IPS-15b (cell line): Measurements from ENCODE around the gene RBM47.
"Not testable (repeated sequence)": the region's sequence is repeated elsewhere in the genome, so short reads cannot be mapped to it uniquely, and the experiment has no call there.

Source experiments
- H3K27me3 ChIP-seq: one replicate; pipeline ENCODE4 v1.6.1; 2013; ENCODE audit warnings: low read length; ENCODE audit not compliant: control insufficient read depth, insufficient read depth
- H3K36me3 ChIP-seq: one replicate; pipeline ENCODE4 v1.6.1; 2013; ENCODE audit warnings: low read length; ENCODE audit not compliant: control insufficient read depth, insufficient read depth
- H3K4me1 ChIP-seq: one replicate; pipeline ENCODE4 v1.6.1; 2013; ENCODE audit warnings: mild to moderate bottlenecking, low read length; ENCODE audit not compliant: control insufficient read depth, insufficient read depth
- H3K4me3 ChIP-seq: one replicate; pipeline ENCODE4 v1.5.1; 2013; ENCODE audit warnings: low read depth, low read length
- H3K9ac ChIP-seq: one replicate; pipeline ENCODE4 v1.6.1; 2013; ENCODE audit warnings: low read depth, mild to moderate bottlenecking, low read length
- H3K9me3 ChIP-seq: one replicate; pipeline ENCODE4 v1.6.1; 2013; ENCODE audit warnings: mild to moderate bottlenecking, low read length; ENCODE audit not compliant: control insufficient read depth, insufficient read depth

The RBM47 gene

GRCh38 chr4:40571208-40571607, 58.5 kb downstream of the RBM47 start:
- no peak overlapping the region for H3K4me3 ChIP-seq
- no peaks in the 10 kb centered on the region for H3K36me3 ChIP-seq
- H3K9ac ChIP-seq: no peak overlapping the region
- no peaks in the 10 kb centered on the region for H3K4me1 ChIP-seq
- H3K9me3 ChIP-seq: no peaks in the 10 kb centered on the region
- no peaks in the 10 kb centered on the region for H3K27me3 ChIP-seq

DNA sequence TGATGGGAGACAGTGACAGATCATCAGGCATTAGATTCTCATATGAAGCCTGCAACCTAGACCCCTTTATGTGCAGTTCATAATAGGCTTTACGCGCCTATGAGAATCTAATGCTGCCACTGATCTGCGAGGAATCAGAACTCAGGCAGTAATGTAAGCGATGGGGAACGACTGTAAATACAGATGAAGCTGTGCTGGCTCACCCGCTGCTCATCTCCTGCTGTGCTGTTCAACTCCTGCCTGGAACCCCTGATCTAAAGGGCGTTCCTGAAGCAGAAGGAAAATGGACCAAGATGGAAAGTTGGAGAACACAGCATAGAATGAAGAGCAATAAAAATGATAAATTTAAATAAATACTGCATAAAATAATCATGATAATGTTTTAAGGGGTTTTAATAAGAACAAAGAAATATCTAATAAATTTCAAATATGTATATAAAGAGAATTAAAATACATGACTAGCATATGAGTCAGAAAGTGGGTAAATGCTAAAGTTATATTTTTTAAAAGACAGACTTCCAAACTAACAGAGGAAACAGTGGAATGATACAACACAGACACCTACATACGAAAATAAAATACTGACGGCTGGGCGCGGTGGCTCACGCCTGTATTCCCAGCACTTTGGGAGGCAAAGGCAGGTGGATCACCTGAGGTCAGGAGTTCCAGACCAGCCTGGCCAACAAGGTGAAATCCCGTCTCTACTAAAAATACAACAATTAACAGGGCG, 59.2 kb downstream of the RBM47 start:
- Histone ChIP-seq H3K27me3 (no peaks in the 10 kb centered on the region), H3K4me1 (no peaks in the 10 kb centered on the region), H3K36me3 (no peaks in the 10 kb centered on the region), H3K9ac (no peak overlapping the region), H3K9me3 (no peaks in the 10 kb centered on the region), H3K4me3 (no peak overlapping the region)

- Histone ChIP-seq H3K4me1 (no peaks in the 10 kb centered on the region), H3K36me3 (no peaks in the 10 kb centered on the region), H3K9ac (no peak overlapping the region), H3K27me3 (no peaks in the 10 kb centered on the region), H3K4me3 (no peak overlapping the region), H3K9me3 (no peaks in the 10 kb centered on the region)
Observed at GRCh38 chr4:40564815-40565483, 64.7 kb downstream of the RBM47 start.

GRCh38 chr4:40564004-40564403, 65.7 kb downstream of the RBM47 start:
- no peaks in the 10 kb centered on the region for H3K36me3 ChIP-seq
- no peak overlapping the region for H3K4me3 ChIP-seq
- H3K9ac ChIP-seq: no peak overlapping the region
- no peaks in the 10 kb centered on the region for H3K27me3 ChIP-seq
- no peaks in the 10 kb centered on the region for H3K9me3 ChIP-seq
- H3K4me1 ChIP-seq: no peaks in the 10 kb centered on the region

- Histone ChIP-seq H3K36me3 (no peaks in the 10 kb centered on the region), H3K4me1 (no peaks in the 10 kb centered on the region), H3K4me3 (no peak overlapping the region), H3K27me3 (no peaks in the 10 kb centered on the region), H3K9me3 (no peaks in the 10 kb centered on the region), H3K9ac (no peak overlapping the region)
Observed at GRCh38 chr4:40563401-40563800, 66.3 kb downstream of the RBM47 start.

- no peaks in the 10 kb centered on the region for H3K9me3 ChIP-seq
- no peak overlapping the region for H3K9ac ChIP-seq
- H3K4me3 ChIP-seq: no peak overlapping the region
- no peaks in the 10 kb centered on the region for H3K4me1 ChIP-seq
- H3K36me3 ChIP-seq: no peaks in the 10 kb centered on the region
- no peaks in the 10 kb centered on the region for H3K27me3 ChIP-seq
Observed at GRCh38 chr4:40562681-40563080, 67.0 kb downstream of the RBM47 start.

DNA sequence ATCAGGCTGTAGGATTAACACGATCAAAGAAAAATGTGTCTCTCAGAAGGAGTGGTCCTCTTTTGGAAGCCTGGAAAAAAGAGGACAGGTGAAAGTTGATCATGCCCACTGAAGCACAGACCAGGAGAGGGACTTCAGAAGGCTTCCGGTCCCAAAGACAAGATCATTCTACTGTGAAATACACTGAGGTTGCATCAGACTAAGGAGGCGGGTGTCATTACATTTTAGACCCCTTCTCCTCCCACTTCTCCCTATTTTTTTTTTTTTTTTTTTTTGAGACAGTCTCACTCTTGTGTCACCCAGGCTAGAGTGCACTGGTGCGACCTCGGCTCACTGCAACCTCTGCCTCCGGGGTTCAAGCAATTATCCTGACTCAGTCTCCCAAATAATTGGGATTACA, 67.5 kb downstream of the RBM47 start:
- no peaks in the 10 kb centered on the region for H3K36me3 ChIP-seq
- H3K4me3 ChIP-seq: no peak overlapping the region
- H3K9me3 ChIP-seq: no peaks in the 10 kb centered on the region
- no peaks in the 10 kb centered on the region for H3K4me1 ChIP-seq
- no peaks in the 10 kb centered on the region for H3K27me3 ChIP-seq
- H3K9ac ChIP-seq: no peak overlapping the region

- not testable (repeated sequence) for H3K9me3 ChIP-seq, H3K4me3 ChIP-seq, H3K4me1 ChIP-seq, H3K27me3 ChIP-seq, H3K9ac ChIP-seq, H3K36me3 ChIP-seq
Observed at GRCh38 chr4:40561543-40562177, 68.0 kb downstream of the RBM47 start.

- no peak overlapping the region for H3K4me3 ChIP-seq
- no peak overlapping the region for H3K9ac ChIP-seq
- peaks cover 2% of the 10 kb centered on the region for H3K36me3 ChIP-seq
- no peaks in the 10 kb centered on the region for H3K4me1 ChIP-seq
- H3K27me3 ChIP-seq: no peaks in the 10 kb centered on the region
- no peaks in the 10 kb centered on the region for H3K9me3 ChIP-seq
Observed at GRCh38 chr4:40559585-40560465, 69.8 kb downstream of the RBM47 start.

GRCh38 chr4:40557736-40558135, 71.9 kb downstream of the RBM47 start:
- Histone ChIP-seq H3K9ac (no peak overlapping the region), H3K27me3 (no peaks in the 10 kb centered on the region), H3K9me3 (no peaks in the 10 kb centered on the region), H3K4me3 (no peak overlapping the region), H3K4me1 (peaks cover 8% of the 10 kb centered on the region), H3K36me3 (peaks cover 2% of the 10 kb centered on the region)

- Histone ChIP-seq H3K4me1 (peaks cover 8% of the 10 kb centered on the region), H3K9me3 (no peaks in the 10 kb centered on the region), H3K27me3 (no peaks in the 10 kb centered on the region), H3K9ac (no peak overlapping the region), H3K36me3 (peaks cover 2% of the 10 kb centered on the region), H3K4me3 (no peak overlapping the region)
Observed at GRCh38 chr4:40555176-40555900, 74.3 kb downstream of the RBM47 start.
